ENCODE measurements around the gene FAM221B.

GRCh38 chr9:35856206-35856605 is 27.7 kb upstream of the FAM221B start:
- TF ChIP-seq CTCF (IDR thresholded peaks at IDR 0.05) (no peak), POLR2A (IDR thresholded peaks at IDR 0.05) (no peak)

Data from Peyer's patch (tissue), 4 donors.